ENCODE measurements around the gene MUCL3. TPM values are rescaled to one million over a fixed set of nuclear protein-coding genes. Genes with fewer than 3 reads are reported as not detected.
"Not testable (repeated sequence)": the region's sequence is repeated elsewhere in the genome, so short reads cannot be mapped to it uniquely, and the experiment has no call there.

MUCL3 gene
- total RNA-seq, 4 donors from 2014 or later, result under 0.01 TPM; not detected in 3

DNA sequence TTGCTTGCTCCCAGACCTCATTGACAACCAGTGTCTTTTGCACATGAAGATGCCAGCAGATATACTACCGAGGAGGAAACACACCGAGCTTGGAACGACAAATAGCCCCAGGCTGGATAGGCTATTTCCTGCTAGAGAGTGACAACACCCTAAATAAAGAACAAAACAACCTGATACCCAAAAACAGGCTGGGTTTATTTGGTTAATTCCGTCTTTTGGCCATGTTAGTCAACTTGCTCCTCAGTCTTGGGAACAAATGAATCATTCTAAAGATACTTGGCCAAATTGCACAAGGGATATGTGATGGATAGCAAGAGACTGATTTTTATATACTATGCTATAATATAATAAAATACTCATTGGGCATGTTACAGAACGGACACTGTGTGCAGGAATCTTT lies 58.0 kb downstream of the MUCL3 start:
- intact Hi-C loops (cut with DNase I; ENCODE audit: low total_unique reads), result no loop called here
- Histone ChIP-seq H3K4me1 (no peaks in the 10 kb centered on the region), H3K9me3 (no peaks in the 10 kb centered on the region), H3K27ac (no peak overlapping the region), H3K4me3 (no peak overlapping the region), H3K36me3 (no peaks in the 10 kb centered on the region), H3K27me3 (no peaks in the 10 kb centered on the region)
- no peak for DNase-seq
- TF ChIP-seq, protein P1, sequence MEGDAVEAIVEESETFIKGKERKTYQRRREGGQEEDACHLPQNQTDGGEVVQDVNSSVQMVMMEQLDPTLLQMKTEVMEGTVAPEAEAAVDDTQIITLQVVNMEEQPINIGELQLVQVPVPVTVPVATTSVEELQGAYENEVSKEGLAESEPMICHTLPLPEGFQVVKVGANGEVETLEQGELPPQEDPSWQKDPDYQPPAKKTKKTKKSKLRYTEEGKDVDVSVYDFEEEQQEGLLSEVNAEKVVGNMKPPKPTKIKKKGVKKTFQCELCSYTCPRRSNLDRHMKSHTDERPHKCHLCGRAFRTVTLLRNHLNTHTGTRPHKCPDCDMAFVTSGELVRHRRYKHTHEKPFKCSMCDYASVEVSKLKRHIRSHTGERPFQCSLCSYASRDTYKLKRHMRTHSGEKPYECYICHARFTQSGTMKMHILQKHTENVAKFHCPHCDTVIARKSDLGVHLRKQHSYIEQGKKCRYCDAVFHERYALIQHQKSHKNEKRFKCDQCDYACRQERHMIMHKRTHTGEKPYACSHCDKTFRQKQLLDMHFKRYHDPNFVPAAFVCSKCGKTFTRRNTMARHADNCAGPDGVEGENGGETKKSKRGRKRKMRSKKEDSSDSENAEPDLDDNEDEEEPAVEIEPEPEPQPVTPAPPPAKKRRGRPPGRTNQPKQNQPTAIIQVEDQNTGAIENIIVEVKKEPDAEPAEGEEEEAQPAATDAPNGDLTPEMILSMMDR (IDR thresholded peaks at IDR 0.05), result no peak
- TF ChIP-seq POLR2A (IDR thresholded peaks at IDR 0.05), result no peak

DNA sequence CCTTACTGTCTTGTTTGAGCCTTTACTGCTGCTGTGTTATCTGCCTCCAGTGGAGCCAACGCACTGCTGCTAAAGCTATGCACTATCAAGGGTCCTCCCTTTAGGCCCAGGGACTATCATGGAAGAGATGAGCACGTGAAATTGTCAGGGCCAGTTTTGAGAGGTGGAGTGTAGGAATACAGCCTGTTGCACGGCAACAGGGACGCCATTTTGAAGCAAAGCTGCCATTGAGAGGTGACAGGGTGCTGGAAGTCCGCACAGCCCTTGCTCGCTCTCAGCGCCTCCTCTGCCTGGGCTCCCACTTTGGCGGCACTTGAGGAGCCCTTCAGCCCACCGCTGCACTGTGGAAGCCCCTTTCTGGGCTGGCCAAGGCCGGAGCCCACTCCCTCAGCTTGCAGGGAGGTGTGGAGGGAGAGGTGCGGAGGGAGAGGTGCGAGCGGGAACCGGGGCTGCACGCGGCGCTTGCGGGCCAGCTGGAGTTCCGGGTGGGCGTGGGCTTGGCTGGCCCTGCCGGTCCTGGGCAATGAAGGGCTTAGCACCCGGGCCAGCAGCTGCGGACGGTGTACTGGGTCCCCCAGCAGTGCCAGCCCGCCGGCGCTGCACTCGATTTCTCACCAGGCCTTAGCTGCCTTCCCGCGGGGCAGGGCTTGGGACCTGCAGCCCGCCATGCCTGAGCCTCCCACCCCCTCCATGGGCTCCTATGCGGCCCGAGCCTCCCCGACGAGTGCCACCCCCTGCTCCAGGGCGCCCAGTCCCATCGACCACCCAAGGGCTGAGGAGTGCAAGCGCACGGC lies 59.5 kb downstream of the MUCL3 start:
- H3K27me3 ChIP-seq; H3K4me1 ChIP-seq; DNase-seq; H3K27ac ChIP-seq; intact Hi-C loops (cut with DNase I; ENCODE audit: low total_unique reads); H3K4me3 ChIP-seq; H3K9me3 ChIP-seq; H3K36me3 ChIP-seq: not testable (repeated sequence)

DNA sequence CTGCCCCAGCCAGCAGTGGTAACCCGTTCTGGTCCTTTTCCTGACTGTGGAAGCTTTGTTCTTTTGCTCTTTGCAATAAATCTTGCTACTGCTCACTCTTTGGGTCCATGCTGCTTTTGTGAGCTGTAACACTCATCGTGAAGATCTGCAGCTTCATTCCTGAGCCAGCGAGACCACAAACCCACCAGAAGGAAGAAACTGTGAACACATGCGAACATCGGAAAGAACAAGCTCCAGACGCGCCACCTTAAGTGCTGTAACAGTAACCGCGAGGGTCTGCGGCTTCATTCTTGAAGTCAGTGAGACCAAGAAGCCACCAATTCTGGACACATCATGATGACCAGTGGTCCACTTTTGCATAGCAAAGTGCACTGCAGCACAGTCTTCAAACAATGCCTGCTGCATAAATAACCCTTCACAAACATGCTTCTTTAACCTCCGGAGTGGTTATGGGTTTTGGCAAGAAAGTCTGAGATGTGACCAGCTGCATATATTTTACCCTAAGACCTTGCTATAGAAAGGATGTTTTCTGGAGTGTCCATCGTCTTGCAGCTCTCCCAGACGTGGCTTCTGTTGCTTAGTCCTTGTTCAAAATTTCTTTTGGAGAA lies 60.6 kb downstream of the MUCL3 start:
- Histone ChIP-seq H3K27ac (no peak overlapping the region), H3K4me1 (no peaks in the 10 kb centered on the region), H3K36me3 (no peaks in the 10 kb centered on the region), H3K9me3 (no peaks in the 10 kb centered on the region), H3K4me3 (no peak overlapping the region), H3K27me3 (no peaks in the 10 kb centered on the region)
- no peak for TF ChIP-seq POLR2A (IDR thresholded peaks at IDR 0.05)
- TF ChIP-seq, protein P1 (IDR thresholded peaks at IDR 0.05), result no peak
- no peak for DNase-seq
- intact Hi-C loops (cut with DNase I; ENCODE audit: low total_unique reads), result no loop called here

DNA sequence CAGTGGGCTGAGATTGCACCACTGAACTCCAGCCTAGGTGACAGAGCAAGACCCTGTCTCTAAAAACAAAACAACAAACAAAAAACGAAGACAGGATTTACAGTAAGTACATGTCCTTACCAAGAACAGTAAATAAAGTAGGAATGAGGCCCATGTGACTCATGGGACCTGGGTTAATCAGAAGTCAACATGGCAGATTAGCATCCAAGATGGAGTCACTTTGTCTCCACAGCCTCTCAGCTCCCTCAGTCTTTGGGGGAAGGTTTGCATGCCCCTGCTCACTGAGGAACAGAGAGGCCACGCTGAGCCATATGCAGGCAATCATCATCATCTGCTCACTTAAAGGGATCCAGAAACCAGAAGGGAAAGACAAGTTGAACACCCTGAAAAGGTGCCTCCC lies 61.7 kb downstream of the MUCL3 start:
- Histone ChIP-seq H3K4me3 (no peak overlapping the region), H3K9me3 (no peaks in the 10 kb centered on the region), H3K27ac (no peak overlapping the region), H3K36me3 (no peaks in the 10 kb centered on the region), H3K4me1 (no peaks in the 10 kb centered on the region), H3K27me3 (no peaks in the 10 kb centered on the region)
- intact Hi-C loops (cut with DNase I; ENCODE audit: low total_unique reads), result no loop called here
- TF ChIP-seq, protein P1 (IDR thresholded peaks at IDR 0.05), result no peak
- TF ChIP-seq POLR2A (IDR thresholded peaks at IDR 0.05), result no peak
- no peak for DNase-seq

Small RNAs within 50 kb of the gene (small RNA-seq; reads per million reads assigned to genes)
- gene RF00019, result not detected

Other genes with a start within 250 kb of the MUCL3 start
- 10 to 100 TPM in 1 of 4 donors, 1 to 10 TPM in 2, under 1 TPM in 1; 0.59 to 29.3 (median 5.4) TPM for gene NRM, start 250.0 kb upstream of the MUCL3 start, total RNA-seq
- gene MDC1, start 223.7 kb upstream of the MUCL3 start, total RNA-seq, result 10 to 100 TPM in 2 of 4 donors, 1 to 10 TPM in 2; 3.1 to 61.9 (median 10.2) TPM
- gene TUBB, start 220.6 kb upstream of the MUCL3 start, total RNA-seq, result 100 to 1,000 TPM; 130 to 426 (median 290) TPM
- 100 to 1,000 TPM in 1 of 4 donors, 10 to 100 TPM in 3; 47.1 to 155 (median 64.6) TPM for gene FLOT1, start 198.3 kb upstream of the MUCL3 start, total RNA-seq
- gene IER3, start 196.4 kb upstream of the MUCL3 start, total RNA-seq, result 10 to 100 TPM in 2 of 4 donors, 1 to 10 TPM in 1, under 1 TPM in 1; 0.88 to 23.8 (median 10.4) TPM
- gene DDR1, start 56.5 kb upstream of the MUCL3 start, total RNA-seq, result 10 to 100 TPM in 2 of 4 donors, 1 to 10 TPM in 2; 2.1 to 74.1 (median 30.3) TPM
- gene GTF2H4, start 32.8 kb upstream of the MUCL3 start, total RNA-seq, result 10 to 100 TPM in 3 of 4 donors, not detected in 1; 27.4 to 96.6 (median 65.2) TPM
- gene VARS2, start 26.7 kb upstream of the MUCL3 start, total RNA-seq, result 10 to 100 TPM; 12.6 to 34.2 (median 22.4) TPM
- gene SFTA2, start 8.8 kb upstream of the MUCL3 start, total RNA-seq, result 1 to 10 TPM in 1 of 4 donors, not detected in 3; 1.1 TPM
- under 1 TPM in 2 of 4 donors, not detected in 2; 0.28 to 0.59 TPM for gene MUC21, start 42.7 kb downstream of the MUCL3 start, total RNA-seq
- not detected for gene MUC22, start 69.5 kb downstream of the MUCL3 start, total RNA-seq
- gene C6orf15, start 171.6 kb downstream of the MUCL3 start, total RNA-seq, result under 1 TPM in 1 of 4 donors, not detected in 3; 0.35 TPM
- 1 to 10 TPM in 1 of 4 donors, under 1 TPM in 3; under 0.01 to 4.5 (median 0.54) TPM for gene PSORS1C1, start 173.8 kb downstream of the MUCL3 start, total RNA-seq
- gene CDSN, start 179.5 kb downstream of the MUCL3 start, total RNA-seq, result under 1 TPM in 1 of 4 donors, not detected in 3; 0.28 TPM
- not detected for gene PSORS1C2, start 198.1 kb downstream of the MUCL3 start, total RNA-seq
- 10 to 100 TPM in 2 of 4 donors, 1 to 10 TPM in 1, under 1 TPM in 1; 0.59 to 28.1 (median 12.5) TPM for gene CCHCR1, start 216.8 kb downstream of the MUCL3 start, total RNA-seq
- 10 to 100 TPM in 3 of 4 donors, 1 to 10 TPM in 1; 3.6 to 22.3 (median 12.6) TPM for gene TCF19, start 217.6 kb downstream of the MUCL3 start, total RNA-seq
- gene POU5F1, start 229.7 kb downstream of the MUCL3 start, total RNA-seq, result 1 to 10 TPM in 2 of 4 donors, under 1 TPM in 1, not detected in 1; 0.67 to 2.8 (median 1.8) TPM

All from uterus (tissue), 4 donors.